Measurements from ENCODE around the gene ACSL3.

DNA sequence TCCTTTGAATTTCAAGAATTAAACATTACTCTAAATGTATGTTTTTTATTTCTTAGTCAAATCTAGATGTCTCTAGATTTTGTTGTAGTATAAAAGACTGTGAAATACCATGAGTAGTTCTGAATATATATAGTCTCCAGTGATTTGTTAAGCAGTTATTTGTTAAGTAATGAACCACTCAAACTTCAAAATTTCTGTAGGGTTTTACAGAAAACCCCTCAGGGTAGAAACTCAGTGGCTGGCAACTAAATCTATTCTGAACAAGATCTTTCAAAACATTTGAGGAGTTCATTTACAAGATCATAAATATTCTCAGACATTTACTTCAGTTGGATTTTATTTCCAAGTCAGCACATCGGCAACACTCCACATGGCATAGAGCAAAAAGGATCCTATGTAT is 35.8 kb upstream of the ACSL3 start:
- TF ChIP-seq, protein P1, sequence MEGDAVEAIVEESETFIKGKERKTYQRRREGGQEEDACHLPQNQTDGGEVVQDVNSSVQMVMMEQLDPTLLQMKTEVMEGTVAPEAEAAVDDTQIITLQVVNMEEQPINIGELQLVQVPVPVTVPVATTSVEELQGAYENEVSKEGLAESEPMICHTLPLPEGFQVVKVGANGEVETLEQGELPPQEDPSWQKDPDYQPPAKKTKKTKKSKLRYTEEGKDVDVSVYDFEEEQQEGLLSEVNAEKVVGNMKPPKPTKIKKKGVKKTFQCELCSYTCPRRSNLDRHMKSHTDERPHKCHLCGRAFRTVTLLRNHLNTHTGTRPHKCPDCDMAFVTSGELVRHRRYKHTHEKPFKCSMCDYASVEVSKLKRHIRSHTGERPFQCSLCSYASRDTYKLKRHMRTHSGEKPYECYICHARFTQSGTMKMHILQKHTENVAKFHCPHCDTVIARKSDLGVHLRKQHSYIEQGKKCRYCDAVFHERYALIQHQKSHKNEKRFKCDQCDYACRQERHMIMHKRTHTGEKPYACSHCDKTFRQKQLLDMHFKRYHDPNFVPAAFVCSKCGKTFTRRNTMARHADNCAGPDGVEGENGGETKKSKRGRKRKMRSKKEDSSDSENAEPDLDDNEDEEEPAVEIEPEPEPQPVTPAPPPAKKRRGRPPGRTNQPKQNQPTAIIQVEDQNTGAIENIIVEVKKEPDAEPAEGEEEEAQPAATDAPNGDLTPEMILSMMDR (IDR thresholded peaks at IDR 0.05; ENCODE audit: low read length): no peak
- no peak for TF ChIP-seq EZH2 (optimal IDR thresholded peaks at IDR 0.05; ENCODE audit: low read depth, low read length)
- no peak for TF ChIP-seq EZH2phosphoT487 (IDR thresholded peaks at IDR 0.05; ENCODE audit: low read length)

Measured in MM.1S (cell line).